ENCODE results near the gene ZNF213. TPM values are rescaled to one million over a fixed set of nuclear protein-coding genes. Genes with fewer than 3 reads are reported as not detected.
A peak's percentile ranks its signal among the peaks of the same experiment; 100 is the strongest.

ZNF213 gene
- total and polyA plus RNA-seq, 2 experiments from 2014 or later = 3.4 to 4.0 TPM

DNA sequence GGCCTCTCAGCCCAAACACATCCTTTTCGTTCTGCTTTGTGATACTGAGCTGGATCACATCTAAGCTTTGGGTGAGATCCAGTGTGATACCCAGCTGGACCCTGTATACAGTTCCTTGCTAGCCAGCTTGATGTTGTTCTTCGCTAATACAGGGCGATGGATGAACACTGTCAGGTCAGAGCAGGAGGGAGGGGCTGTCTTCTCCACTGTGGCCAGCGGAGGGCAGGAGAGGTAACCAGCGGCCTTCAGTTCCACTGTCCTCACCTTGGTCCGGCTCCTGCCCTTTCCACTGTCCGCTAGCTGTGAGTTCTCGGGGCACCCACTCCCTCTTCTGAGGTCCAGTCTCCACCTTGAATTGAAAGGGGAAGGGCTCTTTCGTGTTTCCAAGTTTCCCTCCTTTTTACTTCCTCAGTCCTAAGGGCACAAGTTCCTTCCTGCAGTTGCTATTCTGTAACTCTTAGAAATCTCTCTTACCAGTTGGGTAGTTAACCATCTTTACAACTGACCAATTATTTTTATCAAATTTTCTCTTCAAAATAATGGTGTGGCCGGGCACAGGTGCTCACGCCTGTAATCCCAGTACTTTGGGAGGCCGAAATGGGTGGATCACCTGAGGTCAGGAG lies 3.0 kb upstream of the ZNF213 start:
- no peaks in the 10 kb centered on the region for H3K9me3 ChIP-seq (ENCODE audit: low read depth)
- peak; percentile 76 for DNase-seq (ENCODE audit: low spot score)
- WGBS (ENCODE audit: low lambda C conversion rate, missing lambda C conversion rate) = 73% methylated on average over 12 of the region's 12 CpGs
- no peak for TF ChIP-seq EZH2phosphoT487 (IDR thresholded peaks at IDR 0.05; ENCODE audit: low read depth, severe bottlenecking, unreplicated experiment)
- TF ChIP-seq, protein P1, sequence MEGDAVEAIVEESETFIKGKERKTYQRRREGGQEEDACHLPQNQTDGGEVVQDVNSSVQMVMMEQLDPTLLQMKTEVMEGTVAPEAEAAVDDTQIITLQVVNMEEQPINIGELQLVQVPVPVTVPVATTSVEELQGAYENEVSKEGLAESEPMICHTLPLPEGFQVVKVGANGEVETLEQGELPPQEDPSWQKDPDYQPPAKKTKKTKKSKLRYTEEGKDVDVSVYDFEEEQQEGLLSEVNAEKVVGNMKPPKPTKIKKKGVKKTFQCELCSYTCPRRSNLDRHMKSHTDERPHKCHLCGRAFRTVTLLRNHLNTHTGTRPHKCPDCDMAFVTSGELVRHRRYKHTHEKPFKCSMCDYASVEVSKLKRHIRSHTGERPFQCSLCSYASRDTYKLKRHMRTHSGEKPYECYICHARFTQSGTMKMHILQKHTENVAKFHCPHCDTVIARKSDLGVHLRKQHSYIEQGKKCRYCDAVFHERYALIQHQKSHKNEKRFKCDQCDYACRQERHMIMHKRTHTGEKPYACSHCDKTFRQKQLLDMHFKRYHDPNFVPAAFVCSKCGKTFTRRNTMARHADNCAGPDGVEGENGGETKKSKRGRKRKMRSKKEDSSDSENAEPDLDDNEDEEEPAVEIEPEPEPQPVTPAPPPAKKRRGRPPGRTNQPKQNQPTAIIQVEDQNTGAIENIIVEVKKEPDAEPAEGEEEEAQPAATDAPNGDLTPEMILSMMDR (IDR thresholded peaks at IDR 0.05; ENCODE audit: poor library complexity) = peak; percentile 50
- no peaks in the 10 kb centered on the region for H4K20me1 ChIP-seq (ENCODE audit: insufficient read depth, poor library complexity, severe bottlenecking)
- no peak overlapping the region for H3K4me3 ChIP-seq
- peaks cover 18% of the 10 kb centered on the region for H3K4me1 ChIP-seq (ENCODE audit: insufficient read depth)
- no peak overlapping the region for H2AFZ ChIP-seq
- H3K79me2 ChIP-seq = peaks cover 46% of the 10 kb centered on the region
- no peak overlapping the region for H3K27ac ChIP-seq
- no peaks in the 10 kb centered on the region for H3K27me3 ChIP-seq
- H3K4me2 ChIP-seq = no peak overlapping the region
- no peaks in the 10 kb centered on the region for H3K36me3 ChIP-seq (replicated peaks; ENCODE audit: insufficient read depth, low read depth)
- H3K9me2 ChIP-seq (replicated peaks; ENCODE audit: insufficient read depth) = no peaks in the 10 kb centered on the region

DNA sequence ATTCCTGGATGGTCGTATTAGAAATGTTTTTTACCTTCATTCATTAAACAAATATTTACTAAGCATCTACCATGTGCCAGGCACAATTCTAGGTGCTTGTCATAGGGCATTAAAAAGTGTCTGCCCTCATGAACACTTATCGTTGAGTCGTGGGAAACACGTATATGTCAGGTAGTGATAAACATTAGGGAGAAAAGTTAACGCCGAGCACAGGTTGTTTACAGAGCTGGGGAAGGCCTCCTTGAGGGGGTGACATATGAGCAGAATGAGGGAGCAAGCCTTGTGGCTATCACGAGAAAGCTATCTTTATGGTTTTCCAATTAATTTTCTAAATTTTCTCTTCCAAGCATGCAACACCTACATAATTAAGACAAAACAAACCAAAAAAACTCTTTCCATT lies 985 bp upstream of the ZNF213 start:
- 17% methylated on average over 7 of the region's 7 CpGs for WGBS (ENCODE audit: low lambda C conversion rate, missing lambda C conversion rate)
- H4K20me1 ChIP-seq (ENCODE audit: insufficient read depth, poor library complexity, severe bottlenecking) = no peaks in the 10 kb centered on the region
- peak overlapping the region; percentile 96 for H3K27ac ChIP-seq
- no peaks in the 10 kb centered on the region for H3K9me2 ChIP-seq (replicated peaks; ENCODE audit: insufficient read depth)
- no peak for TF ChIP-seq EZH2 (IDR thresholded peaks at IDR 0.05; ENCODE audit: borderline replicate concordance)
- TF ChIP-seq, protein P1 (IDR thresholded peaks at IDR 0.05; ENCODE audit: poor library complexity) = no peak
- TF ChIP-seq EZH2phosphoT487 (IDR thresholded peaks at IDR 0.05; ENCODE audit: low read depth, severe bottlenecking, unreplicated experiment) = no peak
- peak overlapping the region; percentile 68 for H3K4me3 ChIP-seq
- H3K4me2 ChIP-seq = peak overlapping the region; percentile 92
- no peak for DNase-seq (ENCODE audit: low spot score)
- H3K79me2 ChIP-seq = peaks cover 43% of the 10 kb centered on the region
- no peaks in the 10 kb centered on the region for H3K27me3 ChIP-seq
- H3K9me3 ChIP-seq (ENCODE audit: low read depth) = no peaks in the 10 kb centered on the region
- peak overlapping the region; percentile 13 for H2AFZ ChIP-seq
- H3K36me3 ChIP-seq (replicated peaks; ENCODE audit: insufficient read depth, low read depth) = no peaks in the 10 kb centered on the region
- peaks cover 16% of the 10 kb centered on the region for H3K4me1 ChIP-seq (ENCODE audit: insufficient read depth)

DNA sequence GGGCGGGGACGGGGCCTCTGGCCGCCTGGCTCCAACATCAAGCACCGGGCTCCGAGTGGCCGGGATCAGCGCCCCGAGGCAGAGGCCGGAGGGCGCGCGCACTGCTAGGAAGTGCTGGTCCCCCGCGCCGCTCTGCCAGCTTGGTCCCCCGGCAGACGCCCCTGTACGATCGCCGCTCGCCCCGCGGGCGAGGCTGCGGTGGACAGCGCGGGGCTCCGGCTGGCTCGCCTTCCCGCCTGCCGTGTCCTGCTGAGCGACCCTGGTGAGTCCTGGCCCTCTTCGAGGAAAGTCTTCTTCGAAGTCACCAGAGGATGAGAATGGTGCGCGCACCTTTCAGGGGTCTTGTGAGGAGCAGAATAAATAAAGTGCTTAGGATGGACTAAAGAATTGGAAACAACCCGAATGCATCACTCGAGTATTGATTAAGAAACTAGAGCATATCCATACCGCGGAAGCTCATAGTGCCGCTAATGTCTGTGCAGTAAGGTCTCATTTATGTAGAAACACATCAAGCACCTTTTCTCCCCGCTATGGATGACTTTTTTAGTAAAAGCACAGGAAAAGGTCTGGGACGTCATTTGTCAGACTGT lies 392 bp downstream of the ZNF213 start:
- H3K4me3 ChIP-seq = peak overlapping the region; percentile 31
- no peaks in the 10 kb centered on the region for H4K20me1 ChIP-seq (ENCODE audit: insufficient read depth, poor library complexity, severe bottlenecking)
- H3K9me2 ChIP-seq (replicated peaks; ENCODE audit: insufficient read depth) = no peaks in the 10 kb centered on the region
- peak overlapping the region; percentile 75 for H3K4me2 ChIP-seq
- H3K27me3 ChIP-seq = no peaks in the 10 kb centered on the region
- no peaks in the 10 kb centered on the region for H3K36me3 ChIP-seq (replicated peaks; ENCODE audit: insufficient read depth, low read depth)
- DNase-seq (ENCODE audit: low spot score) = no peak
- peaks cover 40% of the 10 kb centered on the region for H3K79me2 ChIP-seq
- H2AFZ ChIP-seq = peak overlapping the region; percentile 80
- WGBS (ENCODE audit: low lambda C conversion rate, missing lambda C conversion rate) = under 1% methylated on average over 23 of the region's 43 CpGs
- H3K4me1 ChIP-seq (ENCODE audit: insufficient read depth) = peaks cover 10% of the 10 kb centered on the region
- H3K9me3 ChIP-seq (ENCODE audit: low read depth) = no peaks in the 10 kb centered on the region
- TF ChIP-seq EZH2 (IDR thresholded peaks at IDR 0.05; ENCODE audit: borderline replicate concordance) (no peak), EZH2phosphoT487 (IDR thresholded peaks at IDR 0.05; ENCODE audit: low read depth, severe bottlenecking, unreplicated experiment) (no peak)
- TF ChIP-seq, protein P1 (IDR thresholded peaks at IDR 0.05; ENCODE audit: poor library complexity) = no peak
- peak overlapping the region; percentile 81 for H3K27ac ChIP-seq
